ENCODE measurements around the gene HASPIN. TPM values are rescaled to one million over a fixed set of nuclear protein-coding genes. Genes with fewer than 3 reads are reported as not detected.

The HASPIN gene
- 0.33 TPM for total RNA-seq
- long read RNA-seq: 0 reads

DNA sequence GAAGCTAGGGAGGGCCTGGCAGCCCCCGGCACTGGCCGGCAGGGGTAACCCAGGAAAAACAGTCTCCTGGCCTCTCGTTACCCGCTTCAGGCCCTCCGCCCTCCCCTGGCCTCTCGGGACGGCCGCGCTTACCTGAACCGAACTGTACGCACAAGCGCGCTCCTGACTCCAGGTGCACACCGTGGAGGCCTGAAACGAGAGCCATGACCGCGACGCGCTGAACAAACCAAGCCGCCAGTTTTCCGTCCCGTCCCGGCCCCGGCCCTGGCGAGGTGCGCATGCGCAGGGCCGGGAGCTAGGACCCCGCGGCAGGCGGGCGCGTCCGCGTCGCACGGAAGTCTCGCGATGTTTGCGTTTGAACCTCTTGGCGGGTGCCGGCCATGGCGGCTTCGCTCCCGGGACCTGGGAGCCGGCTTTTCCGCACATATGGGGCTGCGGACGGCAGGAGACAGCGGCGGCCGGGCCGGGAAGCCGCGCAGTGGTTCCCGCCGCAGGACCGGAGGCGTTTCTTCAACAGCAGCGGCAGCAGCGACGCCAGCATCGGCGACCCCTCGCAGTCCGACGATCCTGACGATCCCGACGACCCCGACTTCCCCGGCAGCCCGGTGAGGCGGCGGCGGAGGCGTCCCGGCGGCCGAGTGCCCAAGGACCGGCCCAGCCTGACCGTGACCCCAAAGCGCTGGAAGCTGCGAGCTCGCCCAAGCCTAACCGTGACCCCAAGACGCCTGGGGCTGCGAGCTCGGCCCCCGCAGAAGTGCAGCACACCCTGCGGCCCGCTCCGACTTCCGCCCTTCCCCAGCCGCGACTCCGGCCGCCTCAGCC, at the start of gene HASPIN:
TSS of gene HASPIN (plus strand) at position 348 of the 822 bp plus-strand sequence. CDS start at position 381, 33 bp downstream.
- Histone ChIP-seq H3K4me1 (peaks cover 48% of the 10 kb centered on the region), H3K27ac (replicated peaks) (peak within 1 kb of the TSS; percentile 88), H3K4me3 (peak within 1 kb of the TSS; percentile 89), H3K9me3 (replicated peaks) (no peaks in the 10 kb centered on the region), H3K27me3 (ENCODE audit: low read depth) (peaks cover 6% of the 10 kb centered on the region), H3K36me3 (peaks cover 3% of the 10 kb centered on the region)
- intact Hi-C loops (cut with micrococcal nuclease): no loop called here
- TF ChIP-seq, protein P1, sequence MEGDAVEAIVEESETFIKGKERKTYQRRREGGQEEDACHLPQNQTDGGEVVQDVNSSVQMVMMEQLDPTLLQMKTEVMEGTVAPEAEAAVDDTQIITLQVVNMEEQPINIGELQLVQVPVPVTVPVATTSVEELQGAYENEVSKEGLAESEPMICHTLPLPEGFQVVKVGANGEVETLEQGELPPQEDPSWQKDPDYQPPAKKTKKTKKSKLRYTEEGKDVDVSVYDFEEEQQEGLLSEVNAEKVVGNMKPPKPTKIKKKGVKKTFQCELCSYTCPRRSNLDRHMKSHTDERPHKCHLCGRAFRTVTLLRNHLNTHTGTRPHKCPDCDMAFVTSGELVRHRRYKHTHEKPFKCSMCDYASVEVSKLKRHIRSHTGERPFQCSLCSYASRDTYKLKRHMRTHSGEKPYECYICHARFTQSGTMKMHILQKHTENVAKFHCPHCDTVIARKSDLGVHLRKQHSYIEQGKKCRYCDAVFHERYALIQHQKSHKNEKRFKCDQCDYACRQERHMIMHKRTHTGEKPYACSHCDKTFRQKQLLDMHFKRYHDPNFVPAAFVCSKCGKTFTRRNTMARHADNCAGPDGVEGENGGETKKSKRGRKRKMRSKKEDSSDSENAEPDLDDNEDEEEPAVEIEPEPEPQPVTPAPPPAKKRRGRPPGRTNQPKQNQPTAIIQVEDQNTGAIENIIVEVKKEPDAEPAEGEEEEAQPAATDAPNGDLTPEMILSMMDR (IDR thresholded peaks at IDR 0.05; ENCODE audit: borderline replicate concordance): peak; percentile 57
- DNase-seq: peak; percentile 90

DNA sequence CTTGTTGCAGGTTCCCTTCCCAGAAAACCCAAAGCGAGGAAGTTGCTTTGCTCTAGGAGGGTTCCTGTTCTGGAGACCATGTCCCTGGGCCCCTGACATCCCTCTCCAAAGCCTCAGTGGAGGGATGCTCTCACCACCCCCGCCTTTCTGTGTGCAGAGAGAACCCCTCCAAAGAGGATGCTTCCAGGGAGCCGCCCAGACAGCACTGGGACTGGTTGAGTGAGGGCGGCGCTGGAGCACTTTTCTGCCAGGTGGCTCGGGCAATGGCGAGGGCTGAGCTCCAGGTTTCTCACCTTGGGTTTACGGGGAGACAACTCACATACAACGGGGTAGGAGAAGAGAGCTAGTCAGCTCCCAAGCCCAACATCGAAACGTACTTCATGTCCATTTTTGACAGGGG, 47.8 kb upstream of the HASPIN start:
- TF ChIP-seq, protein P1 (IDR thresholded peaks at IDR 0.05; ENCODE audit: borderline replicate concordance): no peak
- H3K27ac ChIP-seq (replicated peaks): no peak overlapping the region
- intact Hi-C loops (cut with micrococcal nuclease): no loop called here
- H3K4me3 ChIP-seq: no peak overlapping the region
- no peaks in the 10 kb centered on the region for H3K9me3 ChIP-seq (replicated peaks)
- no peak for DNase-seq
- H3K36me3 ChIP-seq: no peaks in the 10 kb centered on the region
- no peaks in the 10 kb centered on the region for H3K4me1 ChIP-seq
- no peaks in the 10 kb centered on the region for H3K27me3 ChIP-seq (ENCODE audit: low read depth)

DNA sequence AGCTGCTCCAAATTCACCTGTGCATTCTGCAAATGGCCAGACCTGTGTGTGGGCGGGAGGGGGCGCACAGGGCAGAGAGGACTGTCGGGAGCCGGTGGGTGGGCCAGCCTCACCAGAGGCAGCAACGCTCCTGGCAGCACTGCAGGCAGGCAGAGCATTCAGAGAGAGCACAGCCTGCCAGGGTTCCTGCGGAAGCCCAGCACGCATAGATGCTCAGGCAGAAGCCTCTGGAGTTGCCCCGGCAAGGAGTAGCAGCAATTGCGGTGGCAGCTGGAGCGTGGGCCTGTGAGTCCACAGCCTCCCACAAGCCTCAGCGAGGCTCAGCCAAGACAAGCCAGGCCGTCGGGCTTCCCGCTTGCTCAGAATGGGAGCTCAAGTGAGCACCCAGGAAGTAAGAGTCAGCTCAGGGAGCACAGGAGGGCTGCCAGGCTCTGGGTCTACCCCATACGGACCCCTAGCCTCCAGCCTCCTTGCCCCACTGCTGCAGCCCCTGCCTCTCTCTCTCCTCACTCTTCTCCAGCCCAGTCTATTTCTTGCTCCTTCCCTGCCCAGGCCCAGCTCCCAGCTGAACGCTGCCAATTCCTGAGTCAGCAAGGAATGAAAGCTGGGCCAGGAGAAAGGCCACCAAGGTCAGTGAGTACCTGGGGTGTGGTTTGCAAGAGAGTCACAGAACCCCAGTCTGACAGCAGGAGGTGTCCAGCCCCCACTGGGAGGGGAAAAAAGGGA, 45.4 kb upstream of the HASPIN start:
- no peak for DNase-seq
- no peak overlapping the region for H3K4me3 ChIP-seq
- intact Hi-C loops (cut with micrococcal nuclease): no loop called here
- H3K27me3 ChIP-seq (ENCODE audit: low read depth): no peaks in the 10 kb centered on the region
- H3K27ac ChIP-seq (replicated peaks): no peak overlapping the region
- no peaks in the 10 kb centered on the region for H3K36me3 ChIP-seq
- no peaks in the 10 kb centered on the region for H3K4me1 ChIP-seq
- TF ChIP-seq, protein P1 (IDR thresholded peaks at IDR 0.05; ENCODE audit: borderline replicate concordance): no peak
- H3K9me3 ChIP-seq (replicated peaks): no peaks in the 10 kb centered on the region

DNA sequence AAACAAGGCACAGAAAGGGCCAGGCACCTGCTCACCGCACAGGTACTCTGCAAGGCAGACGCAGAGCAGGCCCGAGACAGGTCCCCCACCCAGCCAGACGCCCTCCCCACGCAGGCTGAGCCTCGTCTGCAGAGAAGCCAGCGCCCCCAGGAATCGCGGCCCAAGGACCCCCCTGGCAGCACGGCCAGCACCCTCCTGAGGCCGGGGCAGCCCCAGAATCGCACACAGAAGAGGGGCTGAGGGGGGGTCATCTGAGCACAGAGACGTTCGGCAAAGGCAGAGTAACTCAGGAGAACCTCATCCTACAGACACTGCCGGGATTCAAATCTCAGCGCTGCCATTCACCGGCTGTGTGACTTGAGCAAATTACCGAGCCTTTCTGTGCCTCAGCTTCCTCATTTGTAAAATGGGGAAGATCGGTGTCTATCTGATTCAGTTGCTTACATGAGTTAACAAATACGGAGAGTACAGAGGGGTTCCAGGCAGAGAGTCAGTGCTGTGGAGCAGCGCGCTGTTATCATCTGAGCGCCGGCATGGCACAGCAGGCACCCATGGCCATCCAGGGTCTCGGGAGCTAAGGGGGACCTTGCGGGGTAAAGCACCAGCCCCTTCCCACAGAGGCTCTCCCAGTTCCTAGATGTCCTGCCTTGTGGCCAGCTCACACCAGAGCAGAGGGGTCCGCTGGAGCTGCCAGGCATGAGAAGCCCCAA, 44.7 kb upstream of the HASPIN start:
- no peak overlapping the region for H3K4me3 ChIP-seq
- intact Hi-C loops (cut with micrococcal nuclease): no loop called here
- TF ChIP-seq, protein P1 (IDR thresholded peaks at IDR 0.05; ENCODE audit: borderline replicate concordance): no peak
- H3K27ac ChIP-seq (replicated peaks): no peak overlapping the region
- peaks cover 2% of the 10 kb centered on the region for H3K27me3 ChIP-seq (ENCODE audit: low read depth)
- DNase-seq: no peak
- H3K9me3 ChIP-seq (replicated peaks): no peaks in the 10 kb centered on the region
- H3K36me3 ChIP-seq: no peaks in the 10 kb centered on the region
- no peaks in the 10 kb centered on the region for H3K4me1 ChIP-seq

DNA sequence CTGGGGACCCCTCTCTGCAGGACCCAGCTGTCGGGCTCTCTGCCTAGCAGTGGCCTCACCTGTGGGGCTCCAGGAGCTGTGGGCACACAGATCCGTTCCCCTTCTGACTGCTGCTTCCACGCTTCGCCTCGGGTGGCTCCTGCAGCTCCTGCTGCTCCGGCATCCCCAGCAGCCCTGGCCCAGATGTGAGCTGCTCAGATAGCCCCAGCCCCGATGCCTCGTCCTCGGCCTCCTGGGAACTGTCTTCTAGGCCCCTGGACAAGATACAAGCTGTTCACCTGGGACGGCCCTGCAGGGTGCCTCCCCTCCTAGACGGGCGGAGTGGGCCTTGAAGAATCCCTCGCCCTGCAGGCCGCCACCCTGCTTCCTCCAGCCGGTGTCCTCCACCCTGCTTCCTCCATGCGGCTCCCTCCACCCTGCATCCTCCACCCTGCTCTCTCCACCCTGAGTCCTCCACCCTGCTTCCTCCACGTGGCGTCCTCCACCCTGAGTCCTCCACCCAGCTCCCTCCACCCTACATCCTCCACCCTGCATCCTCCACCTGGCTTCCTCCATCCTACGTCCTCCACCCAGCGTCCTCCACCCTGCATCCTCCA, 44.1 kb upstream of the HASPIN start:
- intact Hi-C loops (cut with micrococcal nuclease): no loop called here
- no peak for DNase-seq
- no peaks in the 10 kb centered on the region for H3K9me3 ChIP-seq (replicated peaks)
- TF ChIP-seq, protein P1 (IDR thresholded peaks at IDR 0.05; ENCODE audit: borderline replicate concordance): no peak
- H3K27me3 ChIP-seq (ENCODE audit: low read depth): peaks cover 9% of the 10 kb centered on the region
- no peaks in the 10 kb centered on the region for H3K36me3 ChIP-seq
- H3K4me3 ChIP-seq: no peak overlapping the region
- H3K27ac ChIP-seq (replicated peaks): no peak overlapping the region
- H3K4me1 ChIP-seq: no peaks in the 10 kb centered on the region
